Stimulated activated effector memory CD8-positive, alpha-beta T cell treated with anti-CD3 and anti-CD28 coated beads, Interleukin-12 subunit alpha, Interleukin-12 subunit beta, amount 100 ng/mL, for 72 hours (primary cell): Measurements from ENCODE around the gene ATP11B.
A peak's percentile ranks its signal among the peaks of the same experiment; 100 is the strongest.

Experiments
- ATAC-seq: fragments of 150-1000 bp; cut with Tn5 transposase; 2 replicates; pipeline ENCODE4 v1.10.0; 2021
- DNase-seq, 2 donors: peaks; one replicate each; pipeline ENCODE4 v3.0.0; 2021 to 2022; ENCODE audit warnings: low spot score in 2 of 2
- H3K27ac Mint-ChIP-seq: one replicate; pipeline ENCODE4 v1.8.0; 2022; ENCODE audit warnings: mild to moderate bottlenecking, mixed read lengths
- H3K36me3 Mint-ChIP-seq: one replicate; pipeline ENCODE4 v1.8.0; 2022; ENCODE audit warnings: mild to moderate bottlenecking, mixed read lengths
- H3K4me1 Mint-ChIP-seq: one replicate; pipeline ENCODE4 v1.8.0; 2022; ENCODE audit warnings: mixed read lengths
- H3K4me3 Mint-ChIP-seq: one replicate; pipeline ENCODE4 v1.8.0; 2022; ENCODE audit warnings: mild to moderate bottlenecking, mixed read lengths
- H3K9me3 Mint-ChIP-seq: one replicate; pipeline ENCODE4 v1.8.0; 2022; ENCODE audit warnings: mixed read lengths

ATP11B gene

DNA sequence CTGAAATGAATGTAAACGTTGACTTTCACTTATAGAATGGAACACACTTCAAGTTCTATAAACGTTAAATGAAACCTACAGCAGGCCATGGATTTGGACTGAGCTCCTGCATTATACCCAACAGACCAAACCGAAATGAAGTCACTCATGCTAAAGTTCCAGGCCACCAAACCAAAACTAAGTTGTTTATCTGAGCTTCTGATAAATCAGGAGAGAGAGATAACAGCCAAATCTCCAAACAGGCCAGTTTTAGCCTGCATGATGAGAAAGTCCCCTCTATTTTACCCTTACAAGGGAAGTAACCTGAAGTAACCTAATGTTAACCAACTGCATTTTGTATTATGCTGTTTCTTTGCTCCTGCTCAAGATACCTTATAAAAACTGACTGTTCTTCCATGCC lies 142.5 kb downstream of the ATP11B start:
- Mint-ChIP-seq H3K27ac (no peak overlapping the region), H3K4me1 (peaks cover 8% of the 10 kb centered on the region), H3K9me3 (peaks cover 6% of the 10 kb centered on the region), H3K4me3 (no peak overlapping the region), H3K36me3 (peaks cover 19% of the 10 kb centered on the region)
- ATAC-seq (no peak), DNase-seq (no peak)

DNA sequence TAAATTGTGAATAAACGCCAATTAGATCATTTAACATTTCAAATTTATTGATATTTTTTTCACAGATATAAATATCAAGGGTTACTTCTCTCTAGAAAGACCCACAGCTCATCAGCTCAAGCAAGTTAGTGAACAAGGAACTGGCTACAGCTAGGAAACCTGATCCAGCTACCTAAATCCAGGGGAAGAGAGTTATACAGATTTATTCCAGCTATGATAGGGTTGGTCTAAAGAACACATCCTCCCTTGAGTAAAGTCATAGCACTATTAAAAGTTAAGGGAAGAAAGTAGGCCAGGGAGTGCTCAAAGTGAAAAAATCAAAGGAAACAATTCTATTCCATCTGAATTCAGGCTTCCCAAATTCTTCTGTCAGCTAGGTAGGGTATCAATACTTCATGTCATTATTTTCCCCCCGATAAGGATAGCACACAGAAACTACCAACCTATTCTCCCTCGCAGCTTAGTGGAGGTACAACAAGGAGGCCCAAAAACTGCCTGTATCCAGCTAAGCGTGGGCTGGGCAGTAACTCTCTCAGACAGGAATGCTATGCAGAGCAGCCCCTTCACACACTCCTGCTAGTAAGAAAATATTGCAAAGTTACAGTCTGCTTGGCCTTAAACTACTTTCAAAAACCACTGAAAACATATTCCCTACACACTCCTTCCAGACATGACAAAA lies 143.1 kb downstream of the ATP11B start:
- ATAC-seq: no peak
- no peak for DNase-seq
- Mint-ChIP-seq H3K4me1 (peaks cover 8% of the 10 kb centered on the region), H3K36me3 (peaks cover 14% of the 10 kb centered on the region), H3K27ac (no peak overlapping the region), H3K4me3 (no peak overlapping the region), H3K9me3 (peaks cover 3% of the 10 kb centered on the region)

DNA sequence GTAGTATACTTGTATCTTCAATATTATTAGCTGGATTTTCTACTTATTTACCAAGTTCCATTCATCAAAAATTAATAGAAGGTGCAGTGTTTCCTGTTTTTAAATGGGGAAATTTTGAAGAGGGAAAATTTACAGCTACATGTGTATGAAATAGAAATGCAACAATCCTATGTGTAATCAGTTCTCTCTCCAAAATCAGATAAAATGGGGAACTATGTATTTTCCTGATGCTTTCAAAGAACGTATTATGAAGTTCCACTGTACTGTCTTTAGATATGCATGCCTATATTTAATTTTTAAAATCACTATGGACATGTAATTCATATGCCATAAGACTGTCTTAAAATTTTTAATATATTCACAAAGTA lies 143.6 kb downstream of the ATP11B start:
- Mint-ChIP-seq H3K36me3 (peaks cover 13% of the 10 kb centered on the region), H3K4me3 (no peak overlapping the region), H3K27ac (no peak overlapping the region), H3K4me1 (peaks cover 8% of the 10 kb centered on the region), H3K9me3 (peaks cover 3% of the 10 kb centered on the region)
- ATAC-seq: no peak
- DNase-seq: no peak

DNA sequence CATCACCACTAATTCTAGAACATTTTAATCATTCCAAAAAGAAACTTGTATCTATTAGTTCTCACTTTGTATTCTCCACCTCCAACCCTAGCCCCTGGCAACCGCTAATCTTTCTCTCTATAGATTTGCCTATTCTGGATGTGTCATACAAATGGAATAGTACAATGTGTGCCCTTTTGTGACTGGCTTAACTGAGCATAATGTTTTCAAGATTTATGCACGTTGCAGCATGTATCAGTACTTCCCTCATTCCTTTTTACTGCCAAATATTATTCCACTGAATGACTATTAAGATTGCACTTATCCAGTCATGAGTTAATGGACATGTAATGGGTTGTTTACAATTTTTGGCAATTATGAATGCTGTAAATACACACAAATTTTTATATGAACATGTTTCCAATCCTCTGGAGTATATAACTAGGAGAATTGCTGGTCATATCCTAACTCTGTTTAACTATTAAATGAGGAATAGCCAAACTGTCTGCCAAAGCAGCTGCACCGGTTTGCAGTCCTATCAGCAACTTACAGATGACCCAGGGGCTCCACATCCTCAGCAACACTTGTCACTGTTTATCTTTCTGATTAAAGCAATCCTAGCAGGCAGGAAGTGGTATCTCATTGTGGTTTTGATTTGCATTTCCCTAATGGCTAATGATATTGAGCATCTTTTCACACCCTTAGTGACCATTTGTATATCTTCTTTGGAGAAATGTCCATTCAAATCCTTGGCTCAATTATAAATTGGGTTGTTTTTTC lies 144.2 kb downstream of the ATP11B start:
- Mint-ChIP-seq H3K4me3 (no peak overlapping the region), H3K27ac (no peak overlapping the region), H3K4me1 (peaks cover 8% of the 10 kb centered on the region), H3K36me3 (peaks cover 13% of the 10 kb centered on the region), H3K9me3 (no peaks in the 10 kb centered on the region)
- no peak for DNase-seq
- ATAC-seq: no peak

DNA sequence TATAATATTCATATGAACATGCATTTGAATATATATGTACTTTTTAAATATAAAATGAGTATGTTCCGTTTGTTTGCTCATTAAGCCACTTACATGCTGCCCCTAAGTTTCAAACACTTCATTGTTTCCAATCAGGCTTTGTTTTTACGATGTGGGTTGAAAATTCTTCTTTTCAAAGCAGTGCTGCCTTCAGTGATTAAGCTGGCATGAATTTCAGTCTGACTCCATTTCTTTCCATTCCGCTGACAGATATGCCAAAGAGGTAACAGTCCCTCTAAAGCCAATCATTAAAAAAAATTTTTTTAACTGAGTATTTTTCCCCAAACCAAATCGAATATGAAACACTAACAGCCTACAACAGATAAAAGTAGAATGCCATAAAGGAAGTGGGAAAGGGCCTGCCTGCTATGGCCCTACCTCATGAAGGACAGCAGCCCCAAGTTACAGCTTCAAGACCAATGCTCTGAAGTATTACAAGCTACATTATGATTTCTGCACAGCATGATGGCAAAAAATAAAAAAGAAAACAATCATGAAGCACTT lies 147.0 kb downstream of the ATP11B start:
- H3K36me3 Mint-ChIP-seq: peaks cover 25% of the 10 kb centered on the region
- no peaks in the 10 kb centered on the region for H3K9me3 Mint-ChIP-seq
- no peak overlapping the region for H3K4me3 Mint-ChIP-seq
- H3K4me1 Mint-ChIP-seq: peaks cover 8% of the 10 kb centered on the region
- ATAC-seq: no peak
- no peak for DNase-seq
- H3K27ac Mint-ChIP-seq: peak overlapping the region; percentile 60

DNA sequence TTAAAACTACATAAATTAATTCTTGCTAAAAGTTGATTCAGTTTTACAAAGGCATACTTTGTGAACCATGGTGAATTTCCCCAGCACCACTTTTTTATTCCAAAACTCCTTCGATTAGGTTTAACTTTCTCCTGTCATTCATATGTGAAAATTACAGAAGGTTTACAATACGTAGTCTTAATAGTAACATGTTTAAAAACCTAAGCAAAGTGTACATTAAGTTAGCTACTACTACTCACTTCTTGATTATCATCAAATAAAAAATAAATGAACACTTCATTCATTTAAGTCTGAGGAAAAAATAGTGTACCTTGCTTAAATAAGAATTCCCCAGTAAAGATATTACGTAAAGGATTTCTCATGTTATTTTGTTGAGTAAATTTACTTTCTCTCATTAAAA lies 148.4 kb downstream of the ATP11B start:
- Mint-ChIP-seq H3K36me3 (peaks cover 39% of the 10 kb centered on the region), H3K4me3 (no peak overlapping the region), H3K4me1 (peaks cover 8% of the 10 kb centered on the region), H3K27ac (no peak overlapping the region), H3K9me3 (no peaks in the 10 kb centered on the region)
- no peak for ATAC-seq
- DNase-seq: no peak

GRCh38 chr3:182947888-182948287 lies 154.6 kb downstream of the ATP11B start:
- H3K9me3 Mint-ChIP-seq: no peaks in the 10 kb centered on the region
- DNase-seq (no peak), ATAC-seq (no peak)
- peaks cover 40% of the 10 kb centered on the region for H3K36me3 Mint-ChIP-seq
- no peak overlapping the region for H3K27ac Mint-ChIP-seq
- no peak overlapping the region for H3K4me3 Mint-ChIP-seq
- no peaks in the 10 kb centered on the region for H3K4me1 Mint-ChIP-seq

- Mint-ChIP-seq H3K4me3 (no peak overlapping the region), H3K36me3 (peaks cover 41% of the 10 kb centered on the region), H3K27ac (no peak overlapping the region), H3K9me3 (no peaks in the 10 kb centered on the region), H3K4me1 (no peaks in the 10 kb centered on the region)
- ATAC-seq (no peak), DNase-seq (no peak)
Measured at GRCh38 chr3:182948305-182948704, 155.0 kb downstream of the ATP11B start.

GRCh38 chr3:182949688-182950087 lies 156.4 kb downstream of the ATP11B start:
- H3K36me3 Mint-ChIP-seq: peaks cover 40% of the 10 kb centered on the region
- no peak overlapping the region for H3K27ac Mint-ChIP-seq
- no peaks in the 10 kb centered on the region for H3K9me3 Mint-ChIP-seq
- DNase-seq (no peak), ATAC-seq (no peak)
- no peaks in the 10 kb centered on the region for H3K4me1 Mint-ChIP-seq
- no peak overlapping the region for H3K4me3 Mint-ChIP-seq

GRCh38 chr3:182954553-182955235 lies 161.4 kb downstream of the ATP11B start:
- Mint-ChIP-seq H3K4me3 (no peak overlapping the region), H3K4me1 (no peaks in the 10 kb centered on the region), H3K27ac (no peak overlapping the region), H3K36me3 (peaks cover 38% of the 10 kb centered on the region), H3K9me3 (no peaks in the 10 kb centered on the region)
- no peak for ATAC-seq
- no peak for DNase-seq

GRCh38 chr3:182957226-182957625 lies 163.9 kb downstream of the ATP11B start:
- H3K4me3 Mint-ChIP-seq: no peak overlapping the region
- no peak for DNase-seq
- H3K36me3 Mint-ChIP-seq: peaks cover 63% of the 10 kb centered on the region
- H3K27ac Mint-ChIP-seq: peak overlapping the region; percentile 12
- no peak for ATAC-seq
- peaks cover under 1% of the 10 kb centered on the region for H3K4me1 Mint-ChIP-seq
- no peaks in the 10 kb centered on the region for H3K9me3 Mint-ChIP-seq

- no peak overlapping the region for H3K27ac Mint-ChIP-seq
Measured at GRCh38 chr3:182957676-182958266, 164.5 kb downstream of the ATP11B start.

DNA sequence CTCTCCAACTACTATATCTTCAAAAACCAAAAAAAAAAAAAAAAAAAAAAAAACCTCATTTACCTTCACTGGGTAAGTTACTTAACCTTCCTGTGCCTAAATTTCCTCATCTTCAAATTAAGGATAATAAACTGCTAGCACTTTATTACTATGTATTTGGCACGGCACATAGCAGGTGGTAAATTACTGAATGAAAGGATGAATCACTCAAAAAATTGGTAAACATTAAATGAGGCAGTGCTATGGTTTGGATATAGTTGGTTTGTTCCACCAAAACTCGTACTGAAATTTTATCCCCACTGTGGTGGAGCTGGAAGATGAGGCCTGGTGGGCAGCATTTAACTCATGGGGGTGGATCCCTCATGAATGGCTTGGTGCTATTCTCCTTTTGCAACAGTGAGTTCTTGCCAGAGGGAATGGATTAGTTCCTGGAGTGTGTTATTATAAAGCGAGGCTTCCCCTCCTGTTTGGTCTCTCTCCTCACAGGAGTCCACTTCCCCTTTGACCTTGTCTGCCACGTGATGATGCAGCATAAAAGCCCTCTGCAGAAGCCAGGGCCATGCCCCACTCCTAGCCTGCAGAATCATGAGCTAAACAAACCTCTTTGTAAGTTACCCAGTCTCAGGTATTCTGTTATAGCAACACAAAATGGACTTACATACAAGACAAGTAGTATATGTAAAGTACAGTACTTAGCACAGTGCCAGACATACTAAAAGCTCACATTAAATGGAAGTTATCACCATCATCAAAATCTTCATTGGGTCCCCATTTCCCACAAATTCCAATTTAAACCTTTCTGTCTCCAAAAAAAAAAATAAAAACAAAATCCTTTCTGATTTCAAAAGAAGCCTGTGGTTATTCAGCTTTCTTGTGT lies 166.4 kb downstream of the ATP11B start:
- Mint-ChIP-seq H3K27ac (no peak overlapping the region), H3K4me1 (peaks cover 6% of the 10 kb centered on the region), H3K36me3 (peaks cover 65% of the 10 kb centered on the region), H3K9me3 (no peaks in the 10 kb centered on the region), H3K4me3 (no peak overlapping the region)
- DNase-seq (no peak), ATAC-seq (no peak)

More at GRCh38 chr3:182957676-182958266, 164.5 kb downstream of the ATP11B start:
- H3K9me3 Mint-ChIP-seq: no peaks in the 10 kb centered on the region
- DNase-seq (no peak), ATAC-seq (no peak)
- peaks cover 6% of the 10 kb centered on the region for H3K4me1 Mint-ChIP-seq
- no peak overlapping the region for H3K4me3 Mint-ChIP-seq
- H3K36me3 Mint-ChIP-seq: peaks cover 63% of the 10 kb centered on the region

GRCh38 chr3:182962166-182962565 lies 168.9 kb downstream of the ATP11B start:
- DNase-seq (no peak), ATAC-seq (no peak)
- Mint-ChIP-seq H3K4me1 (peaks cover 24% of the 10 kb centered on the region), H3K9me3 (no peaks in the 10 kb centered on the region), H3K27ac (peak overlapping the region; percentile 49), H3K36me3 (peaks cover 62% of the 10 kb centered on the region), H3K4me3 (no peak overlapping the region)
